ENCODE results near the gene PANK1. TPM values are rescaled to one million over a fixed set of nuclear protein-coding genes. Genes with fewer than 3 reads are reported as not detected.

The PANK1 gene
- total and polyA plus RNA-seq, 9 of the 15 experiments (the other 6 are each of a cell fraction or from before 2014, with no cell fraction given), result 1.7 to 10.7 (median 6.5) TPM

- TF ChIP-seq C11orf30 (IDR thresholded peaks at IDR 0.05; ENCODE audit: low read depth) (peak; percentile 73), POLR2AphosphoS5 (IDR thresholded peaks at IDR 0.05; ENCODE audit: control insufficient read depth, insufficient read depth, low read depth, low read length) (no peak), ZNF764 (CRISPR knock-in tag; IDR thresholded peaks at IDR 0.05; ENCODE audit: low read depth) (no peak), MAFF (IDR thresholded peaks at IDR 0.05; ENCODE audit: low read length) (peak; percentile 80), ZNF316 (IDR thresholded peaks at IDR 0.05) (peak; percentile 85), ZNF165 (CRISPR knock-in tag; IDR thresholded peaks at IDR 0.05; ENCODE audit: borderline replicate concordance) (no peak), ZNF184 (CRISPR knock-in tag; IDR thresholded peaks at IDR 0.05) (no peak), NFRKB (IDR thresholded peaks at IDR 0.05; ENCODE audit: low read depth) (no peak), MGA (IDR thresholded peaks at IDR 0.05) (no peak), MAFK (IDR thresholded peaks at IDR 0.05; ENCODE audit: low read length) (peak; percentile 84), MAFG (tag; conservative IDR thresholded peaks at IDR 0.05) (peak; percentile 66), PHF8 (IDR thresholded peaks at IDR 0.05; ENCODE audit: borderline replicate concordance, low read length) (no peak), ZSCAN29 (IDR thresholded peaks at IDR 0.05) (no peak), NFE2 (IDR thresholded peaks at IDR 0.05; ENCODE audit: low read depth) (peak; percentile 12; the same call in 1 of the 2 replicates)
- Histone ChIP-seq H3K9me1 (ENCODE audit: control insufficient read depth, insufficient read depth, low read length) (no peaks in the 10 kb centered on the region), H4K20me1 (replicated peaks; ENCODE audit: control insufficient read depth, insufficient read depth, low read length) (no peaks in the 10 kb centered on the region), H2AFZ (ENCODE audit: low read depth, low read length) (no peak overlapping the region), H3K79me2 (ENCODE audit: control insufficient read depth, insufficient read depth, low read length) (no peaks in the 10 kb centered on the region), H3K27me3 (ENCODE audit: control insufficient read depth in 2 of 2, insufficient read depth in 2 of 2, low read length in 2 of 2) (no peaks in the 10 kb centered on the region), H3K36me3 (ENCODE audit: control insufficient read depth, insufficient read depth, low read length) (peaks cover 21% of the 10 kb centered on the region; the same call in 2 of the 3 replicates), H3K9ac (ENCODE audit: insufficient read depth in 1 of 2, low read depth in 2 of 2, low read length in 2 of 2) (no peak overlapping the region), H3K4me2 (ENCODE audit: insufficient read depth, low read length) (no peak overlapping the region), H3K27ac (ENCODE audit: extremely low read depth, low read depth, low read length) (no peak overlapping the region), H3K4me3 (no peak overlapping the region), H3K4me1 (replicated peaks in 1 of 2; ENCODE audit: control insufficient read depth in 2 of 2, insufficient read depth in 2 of 2, low read length in 2 of 2) (no peaks in the 10 kb centered on the region), H3K9me3 (replicated peaks; ENCODE audit: control insufficient read depth, insufficient read depth, low read depth, low read length) (no peaks in the 10 kb centered on the region)
- no peak for DNase-seq (ENCODE audit: extremely low read depth in 1 of 4, low spot score in 3 of 4)
- BruUV-seq (replicated peaks), result no TSS peak
- no peak for ATAC-seq
- in situ Hi-C loops (cut with MboI) (no loop called here), intact Hi-C loops (cut with micrococcal nuclease) (no loop called here)
- ChIA-PET POLR2A (no interaction called here), CTCF (ENCODE audit: low intra/inter-chr PET ratio) (no interaction called here)
- FAIRE-seq, result no peak
- 94% methylated on average over 3 of the region's 3 CpGs for WGBS (ENCODE audit: insufficient coverage, low coverage, missing lambda C conversion rate)
Measured at GRCh38 chr10:89590326-89590725, 54.7 kb downstream of the PANK1 start.
